Osteoblast (primary cell): ENCODE data around the gene PAK4. TPM values are rescaled to one million over a fixed set of nuclear protein-coding genes. Genes with fewer than 3 reads are reported as not detected.
A peak's percentile ranks its signal among the peaks of the same experiment; 100 is the strongest.
"Not testable (repeated sequence)": the region's sequence is repeated elsewhere in the genome, so short reads cannot be mapped to it uniquely, and the experiment has no call there.

ENCODE experiments used
- DNase-seq: peaks from one replicate; pipeline ENCODE4 v3.0.0; 2011; ENCODE audit warnings: low spot score, mixed read lengths; ENCODE audit not compliant: insufficient read length; ENCODE audit errors: missing footprints
- H2AFZ ChIP-seq: 2 replicates; pipeline ENCODE4 v1.6.0; 2011; ENCODE audit warnings: mild to moderate bottlenecking, low read length
- H3K27ac ChIP-seq: 2 replicates; pipeline ENCODE4 v1.5.1; 2011; ENCODE audit warnings: mild to moderate bottlenecking, low read depth, low read length, moderate library complexity
- H3K27me3 ChIP-seq: 2 replicates; pipeline ENCODE4 v1.6.0; 2012; ENCODE audit warnings: mild to moderate bottlenecking, control low read depth, inconsistent platforms, low read length, moderate library complexity; ENCODE audit not compliant: insufficient read depth
- H3K36me3 ChIP-seq: 2 replicates; pipeline ENCODE4 v1.5.1; 2011; ENCODE audit warnings: mild to moderate bottlenecking, low read length, control low read depth, moderate library complexity; ENCODE audit not compliant: insufficient read depth
- H3K4me1 ChIP-seq: 2 replicates; pipeline ENCODE4 v1.5.1; 2011; ENCODE audit warnings: mild to moderate bottlenecking, low read length, control low read depth, moderate library complexity; ENCODE audit not compliant: insufficient read depth
- H3K4me2 ChIP-seq: 2 replicates; pipeline ENCODE4 v1.6.0; 2011; ENCODE audit warnings: mild to moderate bottlenecking, low read length; ENCODE audit not compliant: insufficient read depth
- H3K4me3 ChIP-seq: fragments of 200-600 bp; sonication (generic); 3 replicates; pipeline ENCODE4 v1.5.1; 2012; ENCODE audit warnings: mild to moderate bottlenecking, low read length, inconsistent platforms; ENCODE audit not compliant: insufficient read depth
- H3K79me2 ChIP-seq: 2 replicates; pipeline ENCODE4 v1.6.0; 2012; ENCODE audit warnings: mild to moderate bottlenecking, low read length, control low read depth, inconsistent platforms; ENCODE audit not compliant: insufficient read depth
- H3K9me3 ChIP-seq: 2 replicates; pipeline ENCODE4 v1.5.1; 2011; ENCODE audit warnings: low read depth, low read length, control low read depth
- H4K20me1 ChIP-seq: 2 replicates; pipeline ENCODE4 v1.6.0; 2012; ENCODE audit warnings: mild to moderate bottlenecking, low read length, control low read depth; ENCODE audit not compliant: insufficient read depth
- total RNA-seq: library from RNA; depleted of rRNA; stranded (reverse); fragments of >200 nt; gene quantifications from 2 replicates; pipeline ENCODE4 v1.2.3, GENCODE V29; 2012
- TF ChIP-seq, protein P1 (sequence below): IDR thresholded peaks from 2 replicates; pipeline ENCODE4 v1.5.1; 2011; ENCODE audit warnings: mild to moderate bottlenecking, low read depth, low read length, moderate library complexity; ENCODE audit errors: extremely low read depth

Gene PAK4
- total RNA-seq, 1 donor, result 9.4 TPM

DNA sequence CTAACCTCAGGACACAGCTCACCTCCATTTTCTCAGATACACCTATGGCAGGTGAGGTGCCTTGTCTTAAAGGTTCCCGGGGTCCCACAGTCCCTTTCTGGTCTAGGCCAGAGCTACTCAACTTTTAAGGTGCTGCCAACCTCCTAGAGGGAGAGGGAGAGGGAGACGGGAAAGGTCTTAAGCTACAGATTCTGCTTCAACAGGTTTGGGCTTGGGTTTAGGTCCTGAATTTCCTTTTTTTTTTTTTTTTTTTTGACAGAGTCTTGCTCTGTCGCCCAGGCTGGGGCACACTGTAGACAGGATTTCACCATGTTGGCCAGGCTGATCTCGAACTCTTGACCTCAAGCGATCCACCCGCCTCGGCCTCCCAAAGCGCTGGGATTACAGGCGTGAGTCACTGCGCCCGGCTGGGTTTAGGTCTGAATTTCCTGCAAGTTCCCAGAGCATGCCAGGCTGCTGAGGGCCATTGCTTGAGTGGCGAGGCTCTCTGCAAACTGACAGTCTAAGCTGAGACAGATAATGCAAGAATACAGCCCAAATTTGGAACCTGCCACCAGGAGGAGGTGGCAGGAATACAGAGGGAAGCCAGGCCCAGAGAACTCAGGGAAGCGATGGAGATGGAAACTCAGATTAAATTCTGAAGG lies 86.3 kb downstream of the PAK4 start:
- no peaks in the 10 kb centered on the region for H3K36me3 ChIP-seq
- TF ChIP-seq, protein P1, sequence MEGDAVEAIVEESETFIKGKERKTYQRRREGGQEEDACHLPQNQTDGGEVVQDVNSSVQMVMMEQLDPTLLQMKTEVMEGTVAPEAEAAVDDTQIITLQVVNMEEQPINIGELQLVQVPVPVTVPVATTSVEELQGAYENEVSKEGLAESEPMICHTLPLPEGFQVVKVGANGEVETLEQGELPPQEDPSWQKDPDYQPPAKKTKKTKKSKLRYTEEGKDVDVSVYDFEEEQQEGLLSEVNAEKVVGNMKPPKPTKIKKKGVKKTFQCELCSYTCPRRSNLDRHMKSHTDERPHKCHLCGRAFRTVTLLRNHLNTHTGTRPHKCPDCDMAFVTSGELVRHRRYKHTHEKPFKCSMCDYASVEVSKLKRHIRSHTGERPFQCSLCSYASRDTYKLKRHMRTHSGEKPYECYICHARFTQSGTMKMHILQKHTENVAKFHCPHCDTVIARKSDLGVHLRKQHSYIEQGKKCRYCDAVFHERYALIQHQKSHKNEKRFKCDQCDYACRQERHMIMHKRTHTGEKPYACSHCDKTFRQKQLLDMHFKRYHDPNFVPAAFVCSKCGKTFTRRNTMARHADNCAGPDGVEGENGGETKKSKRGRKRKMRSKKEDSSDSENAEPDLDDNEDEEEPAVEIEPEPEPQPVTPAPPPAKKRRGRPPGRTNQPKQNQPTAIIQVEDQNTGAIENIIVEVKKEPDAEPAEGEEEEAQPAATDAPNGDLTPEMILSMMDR, result no peak
- H2AFZ ChIP-seq, result no peak overlapping the region
- no peaks in the 10 kb centered on the region for H3K79me2 ChIP-seq
- H3K27ac ChIP-seq, result no peak overlapping the region
- DNase-seq, result peak; percentile 46
- H4K20me1 ChIP-seq, result no peaks in the 10 kb centered on the region
- H3K4me1 ChIP-seq, result no peaks in the 10 kb centered on the region
- H3K9me3 ChIP-seq, result no peaks in the 10 kb centered on the region
- no peak overlapping the region for H3K4me2 ChIP-seq
- H3K4me3 ChIP-seq, result no peak overlapping the region
- H3K27me3 ChIP-seq, result peaks cover 3% of the 10 kb centered on the region

- Histone ChIP-seq H4K20me1 (no peaks in the 10 kb centered on the region), H3K79me2 (no peaks in the 10 kb centered on the region), H3K27me3 (peaks cover 3% of the 10 kb centered on the region), H2AFZ (no peak overlapping the region), H3K27ac (no peak overlapping the region), H3K36me3 (no peaks in the 10 kb centered on the region), H3K9me3 (no peaks in the 10 kb centered on the region), H3K4me3 (no peak overlapping the region), H3K4me2 (no peak overlapping the region), H3K4me1 (no peaks in the 10 kb centered on the region)
- TF ChIP-seq, protein P1, result peak; percentile 33
- DNase-seq, result peak; percentile 27
Observed at GRCh38 chr19:39212375-39212742, 86.8 kb downstream of the PAK4 start.

- H4K20me1 ChIP-seq, H3K27me3 ChIP-seq, H3K4me2 ChIP-seq, H3K27ac ChIP-seq, H3K4me3 ChIP-seq, H3K4me1 ChIP-seq, DNase-seq, H2AFZ ChIP-seq, H3K79me2 ChIP-seq, H3K36me3 ChIP-seq, H3K9me3 ChIP-seq: not testable (repeated sequence)
Observed at GRCh38 chr19:39215323-39215722, 89.7 kb downstream of the PAK4 start.

- TF ChIP-seq, protein P1, result no peak
- Histone ChIP-seq H3K4me2 (no peak overlapping the region), H3K9me3 (no peaks in the 10 kb centered on the region), H3K4me3 (no peak overlapping the region), H3K27me3 (peaks cover 6% of the 10 kb centered on the region), H3K36me3 (no peaks in the 10 kb centered on the region), H4K20me1 (no peaks in the 10 kb centered on the region), H3K27ac (no peak overlapping the region), H3K4me1 (no peaks in the 10 kb centered on the region), H2AFZ (no peak overlapping the region), H3K79me2 (no peaks in the 10 kb centered on the region)
- peak; percentile 31 for DNase-seq
Observed at GRCh38 chr19:39217094-39217493, 91.5 kb downstream of the PAK4 start.
